Measurements from ENCODE around the gene SYTL5.
"Not testable (repeated sequence)": the region's sequence is repeated elsewhere in the genome, so short reads cannot be mapped to it uniquely, and the experiment has no call there.

The SYTL5 gene

GRCh38 chrX:38006291-38006690, at the start of gene SYTL5:
Gene SYTL5 (plus strand): TSS chrX:38006553. CDS start chrX:38033890, 27,337 bp downstream.
- H3K9me3 ChIP-seq (ENCODE audit: low read length), result no peaks in the 10 kb centered on the region
- no peak within 1 kb of the TSS for H3K27ac ChIP-seq (ENCODE audit: low read depth, low read length)
- no peaks in the 10 kb centered on the region for H3K4me1 ChIP-seq (ENCODE audit: insufficient read depth, low read length)
- no peaks in the 10 kb centered on the region for H3K36me3 ChIP-seq (ENCODE audit: insufficient read depth, low read length)
- H3K27me3 ChIP-seq (ENCODE audit: control insufficient read depth in 1 of 2, insufficient read depth in 2 of 2, low read length in 2 of 2), result no peaks in the 10 kb centered on the region
- no peak within 1 kb of the TSS for H3K9ac ChIP-seq (ENCODE audit: low read length)
- no peak within 1 kb of the TSS for H3K4me3 ChIP-seq (ENCODE audit: low read depth in 1 of 2, low read length in 2 of 2)

DNA sequence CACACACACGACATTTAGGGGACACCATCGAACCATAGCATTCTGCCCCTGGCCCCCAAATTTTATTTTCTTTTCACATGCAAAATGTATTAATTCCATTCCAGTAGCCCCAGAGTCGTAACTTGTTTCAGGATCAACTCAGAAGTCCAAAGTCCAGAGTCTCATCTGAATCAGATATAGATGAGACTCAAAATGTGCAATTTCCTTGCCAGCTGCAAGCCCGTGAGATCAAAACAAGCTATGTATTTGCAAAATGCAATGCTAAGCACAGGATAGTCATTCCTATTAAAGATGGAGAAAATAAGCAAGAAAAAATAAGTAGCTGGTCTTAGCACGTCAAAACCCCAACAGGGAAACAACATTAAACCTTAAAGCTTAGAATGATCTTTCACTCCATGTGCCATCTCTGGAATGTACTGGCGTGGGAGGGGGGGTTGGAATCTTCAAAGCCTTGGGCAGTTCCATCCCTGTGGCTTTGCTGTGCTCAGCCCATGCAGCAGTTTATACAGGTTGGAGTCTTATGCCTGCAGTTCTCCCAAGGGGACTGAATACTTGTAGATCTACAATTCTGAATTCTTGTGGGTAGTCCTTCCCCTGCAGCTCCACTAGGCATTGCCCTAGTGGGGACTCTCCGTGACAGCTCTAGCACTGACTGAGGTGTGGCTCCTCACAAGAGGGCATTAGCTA, 47.7 kb upstream of the SYTL5 start:
- Histone ChIP-seq H3K36me3 (ENCODE audit: insufficient read depth, low read length) (no peaks in the 10 kb centered on the region), H3K27ac (ENCODE audit: low read depth, low read length) (no peak overlapping the region), H3K9me3 (ENCODE audit: low read length) (no peaks in the 10 kb centered on the region), H3K4me3 (ENCODE audit: low read depth in 1 of 2, low read length in 2 of 2) (no peak overlapping the region), H3K27me3 (ENCODE audit: control insufficient read depth in 1 of 2, insufficient read depth in 2 of 2, low read length in 2 of 2) (no peaks in the 10 kb centered on the region), H3K9ac (ENCODE audit: low read length) (no peak overlapping the region), H3K4me1 (ENCODE audit: insufficient read depth, low read length) (no peaks in the 10 kb centered on the region)

DNA sequence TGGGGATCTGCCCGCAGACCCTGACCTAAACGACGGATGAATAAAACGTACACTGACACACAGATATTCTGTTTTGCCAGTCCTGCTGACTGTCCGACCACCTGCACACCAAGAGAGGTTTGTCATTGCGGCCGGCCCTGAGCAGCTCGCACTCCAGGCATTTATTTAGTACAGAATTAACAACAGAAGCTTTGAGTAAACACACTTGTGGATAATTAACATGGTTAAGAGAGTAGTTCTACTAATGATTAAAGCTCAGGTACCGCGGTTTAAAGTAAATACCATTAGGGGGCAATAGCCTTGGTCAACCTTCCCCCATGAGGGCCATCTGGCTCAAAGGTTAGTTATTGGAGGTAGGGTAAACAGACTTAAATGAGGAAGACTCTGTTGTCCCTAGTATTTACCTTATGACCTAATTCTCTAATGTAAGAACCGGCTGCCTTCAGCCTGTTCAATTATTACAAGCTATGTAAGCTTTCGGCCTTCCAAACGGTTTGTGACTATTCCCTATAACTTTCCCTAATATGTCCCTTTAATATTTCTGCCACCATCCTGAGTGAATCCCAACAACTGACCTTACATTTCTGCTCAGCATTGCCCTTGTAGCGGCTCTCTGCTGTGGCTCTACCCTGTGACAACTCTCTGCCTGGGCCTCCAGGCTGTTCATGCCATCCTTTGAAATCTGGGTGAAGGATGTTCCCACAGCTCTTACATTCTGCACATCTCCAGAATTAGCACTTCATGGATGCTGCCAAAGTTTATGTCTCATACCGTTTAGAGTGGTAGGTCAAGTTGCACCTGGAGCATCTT, 46.9 kb upstream of the SYTL5 start:
- no peak overlapping the region for H3K9ac ChIP-seq (ENCODE audit: low read length)
- H3K36me3 ChIP-seq (ENCODE audit: insufficient read depth, low read length), result no peaks in the 10 kb centered on the region
- H3K4me3 ChIP-seq (ENCODE audit: low read depth in 1 of 2, low read length in 2 of 2), result no peak overlapping the region
- H3K4me1 ChIP-seq (ENCODE audit: insufficient read depth, low read length), result no peaks in the 10 kb centered on the region
- H3K27ac ChIP-seq (ENCODE audit: low read depth, low read length), result no peak overlapping the region
- no peaks in the 10 kb centered on the region for H3K27me3 ChIP-seq (ENCODE audit: control insufficient read depth in 1 of 2, insufficient read depth in 2 of 2, low read length in 2 of 2)
- no peaks in the 10 kb centered on the region for H3K9me3 ChIP-seq (ENCODE audit: low read length)

DNA sequence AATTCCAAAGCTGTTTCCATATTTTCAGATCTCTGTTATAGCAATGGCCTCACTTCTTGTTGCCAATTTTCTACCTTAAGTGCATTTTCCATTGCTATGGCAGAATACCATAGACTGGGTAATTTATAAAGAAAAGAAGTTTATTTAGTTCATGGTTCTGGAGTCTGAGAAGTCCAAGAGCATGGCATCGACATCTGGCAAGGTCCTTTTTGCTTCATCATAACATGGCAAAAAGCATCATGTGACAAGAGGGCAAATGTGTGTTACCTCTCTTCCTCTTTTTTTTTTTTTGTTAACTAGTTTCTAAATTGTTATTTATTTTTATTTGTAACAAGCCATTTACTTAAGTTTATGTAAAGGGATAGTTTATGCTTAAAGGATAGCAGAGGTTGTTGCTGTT, 45.2 kb upstream of the SYTL5 start:
- no peaks in the 10 kb centered on the region for H3K9me3 ChIP-seq (ENCODE audit: low read length)
- H3K36me3 ChIP-seq (ENCODE audit: insufficient read depth, low read length), result no peaks in the 10 kb centered on the region
- no peak overlapping the region for H3K4me3 ChIP-seq (ENCODE audit: low read depth in 1 of 2, low read length in 2 of 2)
- no peaks in the 10 kb centered on the region for H3K27me3 ChIP-seq (ENCODE audit: control insufficient read depth in 1 of 2, insufficient read depth in 2 of 2, low read length in 2 of 2)
- H3K4me1 ChIP-seq (ENCODE audit: insufficient read depth, low read length), result no peaks in the 10 kb centered on the region
- H3K9ac ChIP-seq (ENCODE audit: low read length), result no peak overlapping the region
- no peak overlapping the region for H3K27ac ChIP-seq (ENCODE audit: low read depth, low read length)

GRCh38 chrX:37967714-37968113, 38.6 kb upstream of the SYTL5 start:
- no peak overlapping the region for H3K27ac ChIP-seq (ENCODE audit: low read depth, low read length)
- no peaks in the 10 kb centered on the region for H3K4me1 ChIP-seq (ENCODE audit: insufficient read depth, low read length)
- H3K27me3 ChIP-seq (ENCODE audit: control insufficient read depth in 1 of 2, insufficient read depth in 2 of 2, low read length in 2 of 2), result no peaks in the 10 kb centered on the region
- H3K4me3 ChIP-seq (ENCODE audit: low read depth in 1 of 2, low read length in 2 of 2), result no peak overlapping the region
- no peak overlapping the region for H3K9ac ChIP-seq (ENCODE audit: low read length)
- no peaks in the 10 kb centered on the region for H3K9me3 ChIP-seq (ENCODE audit: low read length)
- H3K36me3 ChIP-seq (ENCODE audit: insufficient read depth, low read length), result no peaks in the 10 kb centered on the region

DNA sequence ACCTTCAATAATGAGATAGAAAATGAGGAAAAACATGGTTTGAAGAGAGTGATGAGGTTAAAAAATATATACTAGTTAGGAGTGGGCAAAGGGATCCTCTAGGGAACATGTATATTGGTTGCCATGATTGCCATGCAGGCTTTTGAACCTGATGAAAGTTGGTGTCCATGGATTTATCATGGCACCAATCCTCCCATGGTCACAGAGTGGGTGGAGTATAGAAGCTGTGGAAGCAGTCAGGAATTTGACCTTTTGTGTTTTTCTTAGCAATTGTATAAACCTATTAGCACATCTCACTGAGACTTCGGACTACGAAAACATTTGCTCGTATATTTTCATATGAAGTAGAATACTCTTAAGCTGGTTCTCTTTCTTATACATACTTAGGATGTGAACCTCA, 30.9 kb upstream of the SYTL5 start:
- no peaks in the 10 kb centered on the region for H3K36me3 ChIP-seq (ENCODE audit: insufficient read depth, low read length)
- H3K27me3 ChIP-seq (ENCODE audit: control insufficient read depth in 1 of 2, insufficient read depth in 2 of 2, low read length in 2 of 2), result no peaks in the 10 kb centered on the region
- no peak overlapping the region for H3K27ac ChIP-seq (ENCODE audit: low read depth, low read length)
- no peaks in the 10 kb centered on the region for H3K9me3 ChIP-seq (ENCODE audit: low read length)
- no peaks in the 10 kb centered on the region for H3K4me1 ChIP-seq (ENCODE audit: insufficient read depth, low read length)
- H3K9ac ChIP-seq (ENCODE audit: low read length), result no peak overlapping the region
- H3K4me3 ChIP-seq (ENCODE audit: low read depth in 1 of 2, low read length in 2 of 2), result no peak overlapping the region

DNA sequence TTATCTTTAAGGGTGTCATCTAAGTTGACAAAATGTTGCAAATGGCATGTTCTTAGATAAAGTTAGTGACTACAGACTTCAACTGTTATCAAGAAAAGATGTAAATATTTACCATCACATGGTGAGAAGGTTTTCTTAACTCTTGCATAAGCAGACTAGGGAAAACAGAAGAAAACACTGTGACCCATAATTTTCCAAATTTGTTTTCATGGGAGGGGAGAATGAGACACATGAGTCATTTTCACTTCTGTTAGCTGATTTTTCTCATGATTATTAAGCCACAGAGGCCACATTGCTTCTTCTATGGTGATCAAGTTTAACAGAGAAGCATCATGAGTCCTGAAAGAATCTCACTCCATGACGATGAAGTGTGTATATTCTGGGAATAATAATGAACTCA, 30.2 kb upstream of the SYTL5 start:
- Histone ChIP-seq H3K4me3 (ENCODE audit: low read depth in 1 of 2, low read length in 2 of 2) (no peak overlapping the region), H3K27me3 (ENCODE audit: control insufficient read depth in 1 of 2, insufficient read depth in 2 of 2, low read length in 2 of 2) (no peaks in the 10 kb centered on the region), H3K27ac (ENCODE audit: low read depth, low read length) (no peak overlapping the region), H3K4me1 (ENCODE audit: insufficient read depth, low read length) (no peaks in the 10 kb centered on the region), H3K9ac (ENCODE audit: low read length) (no peak overlapping the region), H3K9me3 (ENCODE audit: low read length) (no peaks in the 10 kb centered on the region), H3K36me3 (ENCODE audit: insufficient read depth, low read length) (no peaks in the 10 kb centered on the region)

DNA sequence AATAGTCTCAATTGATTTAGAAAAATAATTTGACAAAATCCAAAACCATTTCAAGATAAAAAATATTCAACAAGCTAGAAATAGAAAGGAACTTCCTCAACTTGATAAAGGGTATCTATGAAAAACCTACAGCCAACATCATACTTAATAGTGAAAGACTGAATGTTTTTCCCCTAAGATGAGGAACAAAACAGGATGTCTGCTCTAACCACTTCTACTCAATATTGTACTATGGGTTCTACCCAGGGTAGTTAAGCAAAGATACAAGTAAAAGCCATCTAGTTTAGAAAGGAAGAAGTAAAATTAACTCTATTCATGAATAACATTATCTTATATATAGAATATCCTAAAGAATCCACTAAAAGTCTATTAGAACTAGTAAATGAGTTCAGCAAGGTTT, 21.5 kb upstream of the SYTL5 start:
- Histone ChIP-seq H3K4me3 (ENCODE audit: low read depth in 1 of 2, low read length in 2 of 2) (no peak overlapping the region), H3K36me3 (ENCODE audit: insufficient read depth, low read length) (no peaks in the 10 kb centered on the region), H3K4me1 (ENCODE audit: insufficient read depth, low read length) (no peaks in the 10 kb centered on the region), H3K9ac (ENCODE audit: low read length) (no peak overlapping the region), H3K27me3 (ENCODE audit: control insufficient read depth in 1 of 2, insufficient read depth in 2 of 2, low read length in 2 of 2) (no peaks in the 10 kb centered on the region), H3K27ac (ENCODE audit: low read depth, low read length) (no peak overlapping the region), H3K9me3 (ENCODE audit: low read length) (no peaks in the 10 kb centered on the region)

DNA sequence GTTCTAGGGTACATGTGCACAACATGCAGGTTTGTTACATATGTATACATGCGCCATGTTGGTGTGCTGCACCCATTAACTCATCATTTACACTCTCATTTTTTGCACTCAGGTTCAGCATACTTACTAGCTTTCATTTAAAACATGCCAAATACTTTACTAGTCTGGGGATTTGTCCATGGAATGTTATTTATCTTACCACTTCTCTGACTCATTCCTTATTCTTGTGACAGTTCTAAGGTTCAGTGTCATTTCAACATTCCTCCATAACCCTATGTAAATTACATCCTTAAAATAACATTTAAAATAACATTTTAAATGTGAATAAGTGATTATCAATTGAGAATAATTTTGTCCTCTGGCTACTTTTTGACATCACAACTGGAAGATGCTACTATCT, 19.5 kb upstream of the SYTL5 start:
- no peak overlapping the region for H3K4me3 ChIP-seq (ENCODE audit: low read depth in 1 of 2, low read length in 2 of 2)
- no peaks in the 10 kb centered on the region for H3K4me1 ChIP-seq (ENCODE audit: insufficient read depth, low read length)
- no peaks in the 10 kb centered on the region for H3K27me3 ChIP-seq (ENCODE audit: control insufficient read depth in 1 of 2, insufficient read depth in 2 of 2, low read length in 2 of 2)
- no peaks in the 10 kb centered on the region for H3K36me3 ChIP-seq (ENCODE audit: insufficient read depth, low read length)
- H3K9ac ChIP-seq (ENCODE audit: low read length), result no peak overlapping the region
- no peak overlapping the region for H3K27ac ChIP-seq (ENCODE audit: low read depth, low read length)
- H3K9me3 ChIP-seq (ENCODE audit: low read length), result no peaks in the 10 kb centered on the region

- no peaks in the 10 kb centered on the region for H3K27me3 ChIP-seq (ENCODE audit: control insufficient read depth in 1 of 2, insufficient read depth in 2 of 2, low read length in 2 of 2)
- H3K27ac ChIP-seq (ENCODE audit: low read depth, low read length), result no peak overlapping the region
- no peaks in the 10 kb centered on the region for H3K36me3 ChIP-seq (ENCODE audit: insufficient read depth, low read length)
- no peaks in the 10 kb centered on the region for H3K9me3 ChIP-seq (ENCODE audit: low read length)
- no peak overlapping the region for H3K9ac ChIP-seq (ENCODE audit: low read length)
- no peak overlapping the region for H3K4me3 ChIP-seq (ENCODE audit: low read depth in 1 of 2, low read length in 2 of 2)
- no peaks in the 10 kb centered on the region for H3K4me1 ChIP-seq (ENCODE audit: insufficient read depth, low read length)
Measured at GRCh38 chrX:37989304-37989703, 17.0 kb upstream of the SYTL5 start.

DNA sequence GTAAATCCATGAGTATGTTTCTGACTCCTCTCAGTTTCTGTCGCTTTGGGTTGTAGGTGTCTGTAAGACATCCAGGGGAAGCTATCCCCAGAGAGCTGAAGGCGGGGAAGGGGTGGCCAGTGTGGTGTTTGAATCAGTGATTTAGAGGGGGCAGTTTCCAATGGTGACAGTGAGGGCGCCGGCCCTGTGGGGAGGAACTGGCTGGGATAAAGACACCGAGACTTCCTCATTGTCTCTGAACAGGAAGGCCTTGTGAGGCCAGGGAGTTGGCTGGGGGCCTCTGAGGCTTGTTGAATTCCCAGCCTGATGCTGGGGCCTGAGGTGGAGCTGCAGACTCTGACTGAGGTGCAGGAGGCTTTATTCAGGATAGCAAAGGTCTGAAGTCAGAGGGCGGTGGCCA, 15.1 kb upstream of the SYTL5 start:
- not testable (repeated sequence) for H3K27ac ChIP-seq (ENCODE audit: low read depth, low read length); H3K4me3 ChIP-seq (ENCODE audit: low read depth in 1 of 2, low read length in 2 of 2); H3K9me3 ChIP-seq (ENCODE audit: low read length); H3K9ac ChIP-seq (ENCODE audit: low read length); H3K4me1 ChIP-seq (ENCODE audit: insufficient read depth, low read length); H3K27me3 ChIP-seq (ENCODE audit: control insufficient read depth in 1 of 2, insufficient read depth in 2 of 2, low read length in 2 of 2); H3K36me3 ChIP-seq (ENCODE audit: insufficient read depth, low read length)

GRCh38 chrX:37993176-37993575, 13.2 kb upstream of the SYTL5 start:
- Histone ChIP-seq H3K4me1 (ENCODE audit: insufficient read depth, low read length) (no peaks in the 10 kb centered on the region), H3K4me3 (ENCODE audit: low read depth in 1 of 2, low read length in 2 of 2) (no peak overlapping the region), H3K9ac (ENCODE audit: low read length) (no peak overlapping the region), H3K36me3 (ENCODE audit: insufficient read depth, low read length) (no peaks in the 10 kb centered on the region), H3K9me3 (ENCODE audit: low read length) (no peaks in the 10 kb centered on the region), H3K27me3 (ENCODE audit: control insufficient read depth in 1 of 2, insufficient read depth in 2 of 2, low read length in 2 of 2) (peaks cover 0 to 4% of the 10 kb centered on the region in 2 donors), H3K27ac (ENCODE audit: low read depth, low read length) (no peak overlapping the region)
